Naive B cell (primary cell): Measurements from ENCODE around the gene TNIK. TPM values are rescaled to one million over a fixed set of nuclear protein-coding genes. Genes with fewer than 3 reads are reported as not detected.

ENCODE experiments used
- ATAC-seq, 2 donors: fragments of 150-1000 bp; cut with Tn5 transposase; 2 replicates each; pipeline ENCODE4 v1.10.0; 2021; ENCODE audit warnings: low read depth in 2 of 2, mild to moderate bottlenecking in 2 of 2, moderate library complexity in 2 of 2
- DNase-seq: peaks from one replicate; pipeline ENCODE4 v3.0.0; 2022
- H3K27ac Mint-ChIP-seq, 6 donors: one replicate each; pipeline ENCODE4 v1.8.0; 2020 to 2022; ENCODE audit warnings: mild to moderate bottlenecking in 6 of 6, mixed read lengths in 6 of 6, moderate library complexity in 5 of 6, inconsistent platforms in 2 of 6
- H3K27me3 Mint-ChIP-seq, 3 donors: one replicate each; pipeline ENCODE4 v1.8.0; 2021 to 2022; ENCODE audit warnings: mixed read lengths in 3 of 3, mild to moderate bottlenecking in 1 of 3
- H3K36me3 Mint-ChIP-seq, 2 donors: one replicate each; pipeline ENCODE4 v1.8.0; 2020 to 2022; ENCODE audit warnings: mixed read lengths in 2 of 2, inconsistent platforms in 1 of 2, mild to moderate bottlenecking in 1 of 2
- H3K4me1 Mint-ChIP-seq, 3 donors: one replicate each; pipeline ENCODE4 v1.8.0; 2020 to 2022; ENCODE audit warnings: mixed read lengths in 3 of 3, inconsistent platforms in 1 of 3, mild to moderate bottlenecking in 1 of 3, moderate library complexity in 1 of 3
- H3K4me3 Mint-ChIP-seq, 8 donors: one replicate each; pipeline ENCODE4 v1.8.0; 2020 to 2022; ENCODE audit warnings: mild to moderate bottlenecking in 8 of 8, mixed read lengths in 8 of 8, moderate library complexity in 8 of 8, inconsistent platforms in 2 of 8
- H3K9me3 Mint-ChIP-seq, 7 donors: one replicate each; pipeline ENCODE4 v1.8.0; 2020 to 2022; ENCODE audit warnings: mixed read lengths in 7 of 7, mild to moderate bottlenecking in 5 of 7, inconsistent platforms in 2 of 7, moderate library complexity in 1 of 7
- polyA plus RNA-seq, 6 donors: library from polyadenylated mRNA; unstranded; fragments of 300-500 nt; fragmentation: Illumina TruSeq; gene quantifications; one replicate each; pipeline ENCODE4 v1.2.3, GENCODE V29; 2021; ENCODE audit warnings: low read depth in 6 of 6

The TNIK gene
- polyA plus RNA-seq, 6 donors from 2014 or later: 0.58 to 1.8 (median 1.1) TPM; not detected in 1

DNA sequence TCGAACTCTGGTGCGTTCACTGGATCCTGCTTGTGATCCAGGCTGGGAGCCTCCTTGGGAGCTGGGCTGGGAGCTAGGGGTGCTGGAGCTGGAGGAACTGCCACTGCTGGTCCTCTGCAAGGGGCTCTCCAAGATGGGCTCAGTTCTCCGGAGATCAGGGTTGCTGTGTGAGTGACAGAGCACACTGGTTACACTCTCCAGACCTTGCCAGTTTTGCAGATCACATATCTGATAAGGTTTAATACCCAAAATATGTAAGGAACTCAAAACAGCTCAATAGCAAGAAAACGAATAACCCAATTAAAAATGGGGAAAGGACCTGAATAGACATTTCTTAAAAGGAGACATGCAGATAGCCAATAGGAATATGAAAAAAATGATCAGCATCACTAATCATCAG lies 349.5 kb downstream of the TNIK start:
- Mint-ChIP-seq H3K27me3 (peaks cover 0 to 3% (median 0%) of the 10 kb centered on the region in 3 donors), H3K4me1 (no peaks in the 10 kb centered on the region), H3K9me3 (peaks cover 0 to 2% (median 0%) of the 10 kb centered on the region in 7 donors), H3K36me3 (peaks cover 0 to 10% of the 10 kb centered on the region in 2 donors), H3K4me3 (no peak overlapping the region), H3K27ac (no peak overlapping the region)
- ATAC-seq (no peak), DNase-seq (no peak)

DNA sequence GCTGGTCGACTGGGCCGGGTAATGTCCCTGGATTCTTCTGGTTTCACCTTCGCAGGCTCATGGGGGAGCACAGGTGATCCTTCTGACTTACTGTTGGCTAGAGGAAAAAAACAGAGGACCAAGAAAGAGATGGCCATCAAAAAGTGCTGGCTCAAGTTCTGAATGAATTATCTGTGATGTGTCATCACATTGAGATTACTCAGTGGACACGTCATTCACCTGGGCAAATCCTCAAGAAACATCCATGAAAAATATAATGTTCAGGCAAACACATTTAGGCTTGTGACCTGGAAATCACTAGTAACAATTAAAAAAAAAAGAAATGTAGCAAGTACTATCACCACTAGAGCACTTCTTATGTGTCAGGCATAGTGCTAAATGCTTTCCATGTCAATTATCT lies 352.1 kb downstream of the TNIK start:
- Mint-ChIP-seq H3K36me3 (peaks cover 0 to 10% of the 10 kb centered on the region in 2 donors), H3K9me3 (peaks cover 0 to 2% (median 0%) of the 10 kb centered on the region in 7 donors), H3K27me3 (no peaks in the 10 kb centered on the region), H3K27ac (no peak overlapping the region), H3K4me3 (no peak overlapping the region), H3K4me1 (no peaks in the 10 kb centered on the region)
- ATAC-seq: no peak
- no peak for DNase-seq

DNA sequence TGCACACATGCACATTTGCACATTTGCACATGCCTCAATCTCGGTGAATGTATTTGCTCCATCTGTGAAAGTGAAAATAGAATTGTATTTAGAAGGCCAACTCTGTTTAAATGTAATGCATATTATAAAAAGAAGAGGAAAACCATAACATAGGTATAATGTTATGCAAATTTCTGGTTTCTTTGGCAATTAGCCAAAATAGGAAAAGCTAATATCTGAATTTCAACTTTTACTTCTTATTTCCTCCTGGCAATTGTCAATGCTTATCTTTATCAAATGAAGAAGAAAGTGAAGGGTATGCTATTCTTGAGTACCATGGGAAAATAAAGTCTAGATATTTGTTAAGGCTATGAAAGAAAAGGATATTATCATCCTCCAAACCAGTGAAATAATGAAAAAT lies 357.0 kb downstream of the TNIK start:
- ATAC-seq (no peak), DNase-seq (no peak)
- Mint-ChIP-seq H3K27me3 (no peaks in the 10 kb centered on the region), H3K36me3 (peaks cover 0 to 7% of the 10 kb centered on the region in 2 donors), H3K4me3 (no peak overlapping the region), H3K27ac (no peak overlapping the region), H3K9me3 (no peaks in the 10 kb centered on the region), H3K4me1 (no peaks in the 10 kb centered on the region)

DNA sequence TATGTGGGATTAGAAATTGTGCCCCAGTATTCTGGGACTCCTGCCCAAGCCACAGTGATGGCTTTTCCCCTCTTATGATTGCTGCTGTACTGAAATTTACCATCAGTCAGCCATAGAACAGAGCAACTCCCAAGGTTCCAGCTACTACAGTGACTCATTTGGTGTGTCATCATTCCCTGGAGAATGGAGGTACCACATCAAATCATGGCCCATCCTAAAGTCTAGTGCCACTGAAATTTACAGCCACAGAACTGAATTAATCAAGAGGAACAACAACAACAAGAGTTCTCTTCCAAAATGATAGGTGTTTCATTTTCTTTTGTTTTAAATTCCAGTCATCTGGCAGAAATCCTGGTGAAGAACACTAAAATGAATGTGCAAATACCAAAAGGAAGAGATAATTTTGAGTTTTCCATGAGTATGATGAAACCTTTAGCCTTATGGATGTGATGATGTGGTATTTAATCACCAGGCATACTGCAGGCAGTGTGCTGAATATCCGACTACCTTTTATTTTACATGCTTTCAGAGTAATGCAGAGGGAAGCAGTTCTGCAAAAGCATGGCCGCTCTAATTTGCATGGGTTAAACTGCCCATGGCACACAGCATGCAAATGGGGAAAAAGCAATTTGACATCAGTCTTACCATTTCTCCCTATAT lies 358.1 kb downstream of the TNIK start:
- Mint-ChIP-seq H3K27ac (no peak overlapping the region), H3K36me3 (peaks cover 0 to 7% of the 10 kb centered on the region in 2 donors), H3K4me3 (no peak overlapping the region), H3K4me1 (no peaks in the 10 kb centered on the region), H3K9me3 (peaks cover 0 to 2% (median 0%) of the 10 kb centered on the region in 7 donors), H3K27me3 (no peaks in the 10 kb centered on the region)
- DNase-seq (no peak), ATAC-seq (no peak)

DNA sequence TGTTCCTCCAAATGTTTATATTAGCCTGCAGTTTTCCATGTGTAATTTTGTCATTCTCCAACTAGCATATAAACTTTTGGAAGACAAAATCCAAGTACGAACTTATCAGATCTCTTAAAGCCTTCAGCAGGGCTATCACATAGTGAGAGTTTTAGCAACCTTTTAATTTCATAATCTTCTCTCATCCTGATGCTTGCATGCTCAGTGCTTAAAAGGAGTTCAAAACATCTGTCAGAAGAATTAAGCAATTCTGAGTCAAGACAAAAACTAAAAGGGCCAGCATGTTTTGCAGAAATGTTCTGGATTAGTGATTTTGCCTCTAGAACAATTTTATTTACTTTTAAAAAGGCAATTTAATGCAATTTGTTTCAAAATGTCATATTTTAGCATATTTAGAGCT lies 360.3 kb downstream of the TNIK start:
- Mint-ChIP-seq H3K4me1 (no peaks in the 10 kb centered on the region), H3K27me3 (no peaks in the 10 kb centered on the region), H3K9me3 (peaks cover 0 to 2% (median 0%) of the 10 kb centered on the region in 7 donors), H3K27ac (no peak overlapping the region), H3K4me3 (no peak overlapping the region), H3K36me3 (peaks cover 0 to 7% of the 10 kb centered on the region in 2 donors)
- ATAC-seq (no peak), DNase-seq (no peak)

DNA sequence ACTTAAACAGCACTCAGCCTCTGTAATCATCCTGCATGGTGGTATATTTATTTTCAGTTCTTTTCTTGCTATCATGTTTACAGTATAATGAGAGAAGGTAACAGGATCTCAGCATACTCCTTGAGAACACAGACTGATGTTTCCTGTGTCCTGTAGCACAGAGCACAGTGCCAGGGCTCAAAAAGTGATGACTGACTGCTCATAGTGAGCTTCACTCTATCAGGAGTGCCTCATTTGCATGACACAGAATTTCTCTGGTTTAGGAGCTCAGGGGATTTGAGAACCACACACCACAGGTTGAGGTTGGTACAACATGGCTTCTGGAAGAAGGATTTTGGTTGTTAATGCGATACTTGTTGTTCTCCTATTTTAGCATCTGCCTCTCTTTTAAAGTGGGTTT lies 365.1 kb downstream of the TNIK start:
- no peak for ATAC-seq
- no peaks in the 10 kb centered on the region for H3K4me1 Mint-ChIP-seq
- no peak overlapping the region for H3K4me3 Mint-ChIP-seq
- H3K9me3 Mint-ChIP-seq: peaks cover 0 to 2% (median 0%) of the 10 kb centered on the region in 7 donors
- H3K27ac Mint-ChIP-seq: no peak overlapping the region
- H3K27me3 Mint-ChIP-seq: no peaks in the 10 kb centered on the region
- no peaks in the 10 kb centered on the region for H3K36me3 Mint-ChIP-seq
- DNase-seq: no peak

DNA sequence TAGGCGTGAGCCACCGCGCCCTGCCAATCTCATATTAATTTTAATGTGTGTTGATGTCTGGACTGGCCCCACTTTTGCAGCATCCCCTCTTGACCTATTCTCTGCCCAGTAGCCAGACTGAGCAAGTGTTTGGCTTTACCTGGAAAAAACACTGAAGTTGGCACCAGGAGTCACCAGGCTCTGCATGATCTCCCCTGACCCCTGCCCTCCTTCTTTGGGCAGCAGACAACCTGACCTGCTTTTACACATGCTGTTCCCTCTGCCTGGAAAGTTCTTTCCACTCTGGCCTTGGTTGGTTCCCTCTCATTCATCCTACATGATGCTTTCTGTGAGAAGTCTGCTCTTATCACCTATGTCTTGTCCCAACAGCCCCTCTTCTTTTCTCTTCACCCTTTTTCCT lies 365.8 kb downstream of the TNIK start:
- H3K4me3 Mint-ChIP-seq: no peak overlapping the region
- no peak overlapping the region for H3K27ac Mint-ChIP-seq
- ATAC-seq: no peak
- peaks cover 0 to 2% (median 0%) of the 10 kb centered on the region in 7 donors for H3K9me3 Mint-ChIP-seq
- DNase-seq: no peak
- no peaks in the 10 kb centered on the region for H3K36me3 Mint-ChIP-seq
- H3K27me3 Mint-ChIP-seq: no peaks in the 10 kb centered on the region
- no peaks in the 10 kb centered on the region for H3K4me1 Mint-ChIP-seq

DNA sequence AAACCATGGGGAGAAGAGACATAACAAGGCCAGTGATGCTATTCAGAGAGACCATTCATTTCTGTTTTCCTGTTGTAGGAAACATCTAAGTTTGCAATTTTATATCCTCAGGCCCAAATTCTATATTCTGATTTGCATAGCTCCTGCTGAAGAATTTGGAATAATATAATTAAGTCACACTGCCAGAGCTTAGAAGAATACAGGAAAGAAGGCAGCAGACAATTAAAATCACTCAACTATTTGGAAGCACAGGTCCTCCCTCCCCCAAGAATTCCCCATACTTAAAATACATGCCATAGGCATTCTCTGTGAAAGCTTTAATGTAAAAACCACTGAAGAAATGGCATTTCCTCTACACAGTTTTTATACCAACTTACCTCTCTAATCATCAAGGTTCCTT lies 366.7 kb downstream of the TNIK start:
- ATAC-seq: no peak
- H3K9me3 Mint-ChIP-seq: peaks cover 0 to 2% (median 0%) of the 10 kb centered on the region in 7 donors
- H3K4me1 Mint-ChIP-seq: no peaks in the 10 kb centered on the region
- DNase-seq: no peak
- no peaks in the 10 kb centered on the region for H3K36me3 Mint-ChIP-seq
- no peak overlapping the region for H3K4me3 Mint-ChIP-seq
- H3K27me3 Mint-ChIP-seq: no peaks in the 10 kb centered on the region
- no peak overlapping the region for H3K27ac Mint-ChIP-seq

DNA sequence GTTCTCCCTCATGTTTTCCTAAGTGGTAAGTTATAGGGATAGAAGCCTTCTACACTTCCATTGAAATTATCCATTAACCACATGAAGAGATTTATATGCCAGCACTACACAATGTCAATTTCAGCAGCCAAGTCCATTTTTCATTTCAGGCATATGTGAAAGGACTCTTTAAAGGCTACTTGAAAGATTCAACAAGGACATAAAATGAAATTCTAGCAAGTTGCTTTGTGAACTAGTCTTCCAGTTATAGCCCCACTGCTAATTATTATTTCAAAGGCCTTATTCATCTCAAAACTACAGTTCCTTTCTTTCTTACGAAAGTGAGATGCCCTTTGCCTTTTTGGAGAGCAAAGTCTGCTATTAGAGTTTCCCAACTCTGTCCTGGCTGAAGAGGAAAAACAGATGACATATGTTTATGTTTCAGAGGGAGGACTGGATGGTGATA lies 367.7 kb downstream of the TNIK start:
- Mint-ChIP-seq H3K9me3 (peaks cover 0 to 1% (median 0%) of the 10 kb centered on the region in 7 donors), H3K36me3 (no peaks in the 10 kb centered on the region), H3K27me3 (no peaks in the 10 kb centered on the region), H3K4me3 (no peak overlapping the region), H3K4me1 (no peaks in the 10 kb centered on the region), H3K27ac (no peak overlapping the region)
- no peak for ATAC-seq
- DNase-seq: no peak

DNA sequence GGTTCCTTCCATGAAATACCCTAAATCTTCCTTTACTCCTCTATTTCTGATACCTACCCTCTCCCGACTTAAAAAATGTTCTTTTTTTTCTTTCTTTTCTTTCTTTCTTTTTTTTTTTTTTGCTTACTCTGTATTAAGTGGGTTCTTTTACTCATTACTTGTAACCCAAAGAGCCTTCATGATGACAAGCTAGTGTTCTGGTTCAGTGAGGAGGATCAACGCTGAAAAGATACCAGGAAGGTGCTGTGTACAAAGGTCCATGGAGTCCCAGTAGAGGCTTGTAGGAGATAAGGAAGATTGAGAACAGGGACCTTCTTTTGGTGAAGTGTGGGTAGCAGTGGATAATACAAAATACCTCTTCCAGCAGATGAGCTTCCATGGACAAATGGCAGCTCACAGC lies 369.9 kb downstream of the TNIK start:
- DNase-seq: no peak
- H3K27ac Mint-ChIP-seq: no peak overlapping the region
- H3K4me1 Mint-ChIP-seq: no peaks in the 10 kb centered on the region
- ATAC-seq: no peak
- H3K4me3 Mint-ChIP-seq: no peak overlapping the region
- H3K36me3 Mint-ChIP-seq: no peaks in the 10 kb centered on the region
- no peaks in the 10 kb centered on the region for H3K9me3 Mint-ChIP-seq
- H3K27me3 Mint-ChIP-seq: no peaks in the 10 kb centered on the region

DNA sequence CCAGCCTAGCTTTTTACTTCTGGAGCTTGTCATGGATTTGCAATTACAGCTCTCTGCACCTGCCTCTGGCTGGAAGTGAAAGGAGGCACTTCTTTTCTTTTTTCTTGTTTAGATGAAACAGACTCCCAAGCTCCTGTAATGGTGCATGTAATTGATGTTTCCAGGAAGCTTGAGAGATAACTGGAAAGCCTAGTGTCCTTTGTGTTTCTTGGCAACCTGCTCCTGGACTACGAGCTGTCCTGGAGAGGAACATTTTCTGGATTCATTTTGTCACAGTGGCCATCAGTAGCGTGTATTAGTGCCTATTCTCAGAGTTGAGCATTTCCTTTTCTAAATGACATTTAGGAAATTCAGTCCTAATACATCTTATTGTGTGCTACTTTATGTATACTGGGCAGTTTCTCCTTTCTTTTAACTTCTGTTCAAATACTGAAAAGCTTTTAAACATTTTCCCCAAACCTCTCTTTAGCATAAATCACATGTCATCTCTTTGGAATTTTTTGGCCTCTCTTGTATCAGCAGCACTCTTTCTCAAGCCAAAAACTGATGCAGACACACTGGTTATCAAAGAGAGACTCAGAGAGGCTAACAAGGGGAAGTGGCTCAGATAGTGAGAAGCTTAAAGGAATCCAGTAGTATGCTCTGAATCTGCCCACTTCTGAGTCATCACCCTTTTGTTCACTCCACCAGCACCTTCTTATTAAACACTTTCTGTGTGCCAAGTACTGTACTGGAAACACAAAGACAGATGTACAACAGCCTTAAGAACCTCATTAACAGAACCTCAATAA lies 371.0 kb downstream of the TNIK start:
- H3K27me3 Mint-ChIP-seq: no peaks in the 10 kb centered on the region
- H3K27ac Mint-ChIP-seq: no peak overlapping the region
- H3K4me3 Mint-ChIP-seq: no peak overlapping the region
- H3K9me3 Mint-ChIP-seq: no peaks in the 10 kb centered on the region
- ATAC-seq (no peak), DNase-seq (no peak)
- H3K36me3 Mint-ChIP-seq: no peaks in the 10 kb centered on the region
- H3K4me1 Mint-ChIP-seq: no peaks in the 10 kb centered on the region

DNA sequence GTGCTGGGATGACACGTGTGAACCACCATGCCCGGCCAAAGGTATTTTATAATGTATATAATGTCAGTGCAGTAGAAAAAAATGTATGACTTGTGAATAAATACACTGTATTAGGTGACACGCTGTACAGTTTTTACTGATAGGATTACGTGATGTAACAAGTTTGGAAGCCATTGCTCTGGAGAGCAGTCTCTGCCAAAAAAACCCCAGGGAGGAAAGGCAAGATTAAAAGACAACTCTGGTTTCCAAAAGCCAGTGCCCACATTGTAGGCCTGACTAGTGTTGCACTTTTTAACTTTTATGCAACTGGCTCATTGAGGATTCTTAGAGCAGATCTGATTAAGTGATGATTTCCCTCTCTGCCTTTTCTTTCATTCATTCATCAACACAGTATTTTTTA lies 371.7 kb downstream of the TNIK start:
- no peak for DNase-seq
- Mint-ChIP-seq H3K4me1 (no peaks in the 10 kb centered on the region), H3K36me3 (no peaks in the 10 kb centered on the region), H3K9me3 (no peaks in the 10 kb centered on the region), H3K27me3 (no peaks in the 10 kb centered on the region), H3K27ac (no peak overlapping the region), H3K4me3 (no peak overlapping the region)
- ATAC-seq: no peak

DNA sequence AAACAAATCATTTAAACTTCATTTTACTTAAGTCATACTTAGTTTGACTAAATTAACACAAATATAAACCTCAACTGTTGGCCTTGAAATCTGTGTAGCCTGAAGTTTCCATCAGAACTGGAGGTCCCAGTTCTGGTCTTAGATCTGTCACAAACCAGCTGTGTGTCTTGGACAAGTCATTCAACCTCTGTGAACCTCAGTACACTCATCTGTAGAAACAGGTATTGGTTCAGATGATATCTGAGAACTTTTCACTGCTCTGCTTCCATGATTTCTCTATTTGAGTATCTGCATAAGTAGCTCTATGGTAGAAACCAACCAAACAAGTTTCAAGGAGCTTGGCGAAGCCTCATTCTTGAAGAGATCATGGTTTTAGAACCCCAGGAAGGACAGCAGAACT lies 373.3 kb downstream of the TNIK start:
- Mint-ChIP-seq H3K27ac (no peak overlapping the region), H3K36me3 (no peaks in the 10 kb centered on the region), H3K4me1 (no peaks in the 10 kb centered on the region), H3K27me3 (no peaks in the 10 kb centered on the region), H3K9me3 (no peaks in the 10 kb centered on the region), H3K4me3 (no peak overlapping the region)
- DNase-seq (no peak), ATAC-seq (no peak)

DNA sequence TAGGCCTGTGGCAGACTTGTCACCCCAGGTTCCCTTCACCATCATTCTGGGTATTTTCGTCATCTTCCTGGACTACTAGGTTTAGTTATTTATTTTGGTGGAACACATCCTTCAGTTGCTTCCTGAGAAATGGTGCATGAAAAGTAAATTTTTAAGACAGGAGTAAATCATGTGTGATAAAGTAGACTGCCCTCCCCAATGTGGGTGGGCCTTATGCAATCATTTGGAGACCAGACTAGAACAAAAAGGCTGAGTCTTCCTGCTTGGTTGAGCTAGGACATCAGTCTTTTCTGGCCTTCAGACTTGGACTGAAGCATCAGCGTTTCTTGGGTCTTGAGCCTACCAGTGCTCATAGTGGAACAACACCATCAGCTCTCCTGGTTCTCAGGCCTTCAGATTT lies 382.9 kb downstream of the TNIK start:
- ATAC-seq (no peak), DNase-seq (no peak)
- H3K36me3 Mint-ChIP-seq: no peaks in the 10 kb centered on the region
- no peaks in the 10 kb centered on the region for H3K4me1 Mint-ChIP-seq
- H3K27ac Mint-ChIP-seq: no peak overlapping the region
- H3K27me3 Mint-ChIP-seq: no peaks in the 10 kb centered on the region
- no peaks in the 10 kb centered on the region for H3K9me3 Mint-ChIP-seq
- no peak overlapping the region for H3K4me3 Mint-ChIP-seq
